Right lobe of liver (tissue), 6 donors: ENCODE data around the gene KANSL1. TPM values are rescaled to one million over a fixed set of nuclear protein-coding genes. Genes with fewer than 3 reads are reported as not detected.

Experiments used
- ATAC-seq, 4 donors: fragments of 200-7000 bp; cut with Tn5 transposase; one replicate each; pipeline ENCODE4 v1.9.1; 2020; ENCODE audit warnings: mild to moderate bottlenecking in 4 of 4, moderate library complexity in 4 of 4
- DNase-seq, 3 donors: peaks; one replicate each; pipeline ENCODE4 v3.0.0-alpha.2; 2020
- H3K27ac ChIP-seq, 3 donors: fragments of 200-600 bp; one replicate each; pipeline ENCODE4 v1.8.0; 2022
- H3K27me3 ChIP-seq, 2 donors: fragments of 200-600 bp; one replicate each; pipeline ENCODE4 v1.8.0; 2022
- H3K36me3 ChIP-seq, 4 donors: fragments of 200-600 bp; sonication (generic) in 1 of 4; one replicate each; pipeline versions ENCODE4 v1.5.1 to v1.8.0; 2017 to 2022; ENCODE audit warnings: control low read depth in 1 of 4
- H3K4me1 ChIP-seq, 4 donors: fragments of 200-600 bp; sonication (generic) in 1 of 4; one replicate each; pipeline versions ENCODE4 v1.5.1 to v1.8.0; 2017 to 2022; ENCODE audit warnings: control low read depth in 1 of 4
- H3K4me3 ChIP-seq, 3 donors: fragments of 200-600 bp; one replicate each; pipeline ENCODE4 v1.8.0; 2022
- H3K9me3 ChIP-seq, 4 donors: fragments of 200-600 bp; sonication (generic) in 1 of 4; one replicate each; pipeline versions ENCODE4 v1.5.1 to v1.8.0; 2017 to 2022; ENCODE audit warnings: control low read depth in 1 of 4
- CTCF ChIP-seq, 4 donors: fragments of 200-600 bp in 3 of 4; fragments of 450-650 bp in 1 of 4; IDR thresholded peaks; one replicate each; pipeline versions ENCODE4 v1.5.1 to v1.8.0; 2016 to 2022; ENCODE audit warnings: antibody characterized with exemption in 4 of 4, mild to moderate bottlenecking in 2 of 4
- POLR2A ChIP-seq: fragments of 450-650 bp; IDR thresholded peaks from one replicate; pipeline ENCODE4 v1.6.1; 2017; ENCODE audit warnings: antibody characterized with exemption, mild to moderate bottlenecking
- WGBS: methylation state at CpG from one replicate; pipeline ENCODE4 v1.1.6; 2018; ENCODE audit warnings: low coverage, low lambda C conversion rate; ENCODE audit not compliant: insufficient coverage; ENCODE audit errors: missing lambda C conversion rate; 5-methylcytosine and 5-hydroxymethylcytosine counted together
- intact Hi-C, 2 donors: fragments of 100-400 bp; cut with DNase I; formaldehyde crosslinking; loops; one replicate each; pipeline versions ENCODE4 v1.11.2 to v1.14.1; 2022
- total RNA-seq, 6 experiments: library from RNA; depleted of rRNA in 2 of 6; stranded (reverse); fragments of >200 nt in 2 of 6; fragmentation: NEBNext Ultra II Directional in 3 of 6; extraction: Animal tissue kit (Norgen Biotek cat#: 25700) in 3 of 6; gene quantifications; one replicate each; pipeline versions ENCODE4 v1.1.0 to v1.2.4, GENCODE V29; 2016 to 2023
- donor health status: DM: no; HTN: yes; CAD: no.
- donor health status: DM: no; HTN: no; CAD: no.
- donor health status: DM: no; HTN: no; CAD: no.
- donor health status: DM: no; HTN: yes; CAD: no.
- donor health status: DM: no; HTN: yes; CAD: no.

Gene KANSL1
- total RNA-seq, 6 experiments from 2014 or later: 23.1 to 29.5 (median 25.9) TPM

- ATAC-seq: no peak
- Histone ChIP-seq H3K27ac (no peak overlapping the region), H3K4me3 (no peak overlapping the region), H3K36me3 (no peaks in the 10 kb centered on the region), H3K4me1 (peaks cover 0 to 41% (median 0%) of the 10 kb centered on the region in 4 donors), H3K27me3 (no peaks in the 10 kb centered on the region), H3K9me3 (no peaks in the 10 kb centered on the region)
- WGBS: 95% methylated on average over 7 of the region's 8 CpGs
- no peak for DNase-seq
- TF ChIP-seq POLR2A (no peak), CTCF (IDR thresholded peaks at IDR 0.05) (no peak)
- intact Hi-C loops: no loop called here
Measured at GRCh38 chr17:46160169-46160568, 33.1 kb downstream of the KANSL1 start.

GRCh38 chr17:46159686-46160085, 33.5 kb downstream of the KANSL1 start:
- no peak overlapping the region for H3K27ac ChIP-seq
- H3K9me3 ChIP-seq: no peaks in the 10 kb centered on the region
- intact Hi-C loops: no loop called here
- ATAC-seq (peak in 1 of 4 donors; percentile 19), DNase-seq (no peak)
- 66% methylated on average over 2 of the region's 2 CpGs for WGBS
- H3K36me3 ChIP-seq: no peaks in the 10 kb centered on the region
- H3K4me1 ChIP-seq: peaks cover 0 to 46% (median 1%) of the 10 kb centered on the region in 4 donors
- H3K27me3 ChIP-seq: no peaks in the 10 kb centered on the region
- TF ChIP-seq POLR2A (no peak), CTCF (IDR thresholded peaks at IDR 0.05) (no peak)
- no peak overlapping the region for H3K4me3 ChIP-seq

GRCh38 chr17:46158323-46159296, 34.6 kb downstream of the KANSL1 start:
- intact Hi-C loops: no loop called here
- H3K36me3 ChIP-seq: no peaks in the 10 kb centered on the region
- H3K27me3 ChIP-seq: no peaks in the 10 kb centered on the region
- H3K9me3 ChIP-seq: no peaks in the 10 kb centered on the region
- TF ChIP-seq CTCF (IDR thresholded peaks at IDR 0.05): no peak
- TF ChIP-seq POLR2A: no peak
- peak in 2 of 4 donors; percentile 24 to 37 for ATAC-seq
- 88% methylated on average over 11 of the region's 18 CpGs for WGBS
- peaks cover 0 to 51% (median 10%) of the 10 kb centered on the region in 4 donors for H3K4me1 ChIP-seq
- no peak overlapping the region for H3K27ac ChIP-seq
- H3K4me3 ChIP-seq: no peak overlapping the region
- no peak for DNase-seq

- Histone ChIP-seq H3K36me3 (no peaks in the 10 kb centered on the region), H3K27ac (no peak overlapping the region), H3K4me3 (no peak overlapping the region), H3K9me3 (no peaks in the 10 kb centered on the region), H3K4me1 (peaks cover 0 to 51% (median 16%) of the 10 kb centered on the region in 4 donors), H3K27me3 (no peaks in the 10 kb centered on the region)
- ATAC-seq (no peak), DNase-seq (no peak)
- intact Hi-C loops: no loop called here
- no peak for TF ChIP-seq CTCF (IDR thresholded peaks at IDR 0.05)
- TF ChIP-seq POLR2A: no peak
- WGBS: 64% methylated on average over 3 of the region's 3 CpGs
Measured at GRCh38 chr17:46157443-46158062, 35.7 kb downstream of the KANSL1 start.
